Sigmoid colon (tissue), 3 donors: ENCODE measurements around the gene YAP1.

ENCODE experiments used
- CTCF ChIP-seq, 4 experiments: fragments of 450-650 bp in 3 of 4; fragments of 200-600 bp in 1 of 4; IDR thresholded peaks; one replicate each; pipeline ENCODE4 v1.5.1; 2016 to 2019; ENCODE audit warnings: antibody characterized with exemption in 4 of 4, mild to moderate bottlenecking in 3 of 4, moderate library complexity in 2 of 4
- POLR2A ChIP-seq, 2 donors: fragments of 450-650 bp; IDR thresholded peaks; one replicate each; pipeline ENCODE4 v1.6.1; 2016; ENCODE audit warnings: antibody characterized with exemption in 2 of 2, mild to moderate bottlenecking in 2 of 2, moderate library complexity in 2 of 2

GRCh38 chr11:102118937-102119336 lies 8.7 kb downstream of the YAP1 start:
- TF ChIP-seq CTCF (IDR thresholded peaks at IDR 0.05) = no peak
- no peak for TF ChIP-seq POLR2A (IDR thresholded peaks at IDR 0.05)
